AG09309 (cell line): Measurements from ENCODE around the gene NEUROD2.

Experiments used
- DNase-seq: peaks from one replicate; pipeline ENCODE4 v3.0.0-alpha.2; 2010; ENCODE audit warnings: low read depth
- H3K4me3 ChIP-seq: 2 replicates; pipeline ENCODE4 v1.5.1; 2011; ENCODE audit warnings: mild to moderate bottlenecking, low read depth, low read length, moderate library complexity; ENCODE audit not compliant: control insufficient read depth
- TF ChIP-seq, protein P1 (sequence below): IDR thresholded peaks from 2 replicates; pipeline ENCODE4 v1.5.1; 2011; ENCODE audit warnings: mild to moderate bottlenecking, low read depth, low read length, inconsistent platforms; ENCODE audit not compliant: insufficient read depth, control insufficient read depth; ENCODE audit errors: missing control alignments

The NEUROD2 gene

DNA sequence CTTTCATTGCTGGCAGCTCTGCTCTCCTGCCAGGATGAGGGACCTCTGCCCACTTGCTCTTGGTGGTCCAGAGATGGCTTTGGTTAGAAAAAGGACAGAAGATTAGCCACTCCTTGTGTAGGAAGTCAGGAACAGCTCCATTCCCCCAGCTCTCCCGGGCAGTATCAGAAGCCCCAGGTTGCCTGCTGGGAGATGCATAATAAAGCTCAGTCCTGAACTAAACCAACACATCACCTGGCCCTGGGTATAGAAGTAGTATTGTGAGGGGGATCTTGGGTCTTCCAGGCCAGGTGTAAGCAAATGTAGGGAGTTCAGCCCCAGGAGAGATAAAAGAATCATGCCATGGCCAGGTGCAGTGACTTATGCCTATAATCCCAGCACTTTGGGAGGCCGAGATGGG, 52.4 kb downstream of the NEUROD2 start:
- TF ChIP-seq, protein P1, sequence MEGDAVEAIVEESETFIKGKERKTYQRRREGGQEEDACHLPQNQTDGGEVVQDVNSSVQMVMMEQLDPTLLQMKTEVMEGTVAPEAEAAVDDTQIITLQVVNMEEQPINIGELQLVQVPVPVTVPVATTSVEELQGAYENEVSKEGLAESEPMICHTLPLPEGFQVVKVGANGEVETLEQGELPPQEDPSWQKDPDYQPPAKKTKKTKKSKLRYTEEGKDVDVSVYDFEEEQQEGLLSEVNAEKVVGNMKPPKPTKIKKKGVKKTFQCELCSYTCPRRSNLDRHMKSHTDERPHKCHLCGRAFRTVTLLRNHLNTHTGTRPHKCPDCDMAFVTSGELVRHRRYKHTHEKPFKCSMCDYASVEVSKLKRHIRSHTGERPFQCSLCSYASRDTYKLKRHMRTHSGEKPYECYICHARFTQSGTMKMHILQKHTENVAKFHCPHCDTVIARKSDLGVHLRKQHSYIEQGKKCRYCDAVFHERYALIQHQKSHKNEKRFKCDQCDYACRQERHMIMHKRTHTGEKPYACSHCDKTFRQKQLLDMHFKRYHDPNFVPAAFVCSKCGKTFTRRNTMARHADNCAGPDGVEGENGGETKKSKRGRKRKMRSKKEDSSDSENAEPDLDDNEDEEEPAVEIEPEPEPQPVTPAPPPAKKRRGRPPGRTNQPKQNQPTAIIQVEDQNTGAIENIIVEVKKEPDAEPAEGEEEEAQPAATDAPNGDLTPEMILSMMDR = no peak
- no peak for DNase-seq
- H3K4me3 ChIP-seq = no peak overlapping the region
